A172 (cell line): ENCODE data around the gene EIF3CL. TPM values are rescaled to one million over a fixed set of nuclear protein-coding genes. Genes with fewer than 3 reads are reported as not detected.
"Not testable (repeated sequence)": the region's sequence is repeated elsewhere in the genome, so short reads cannot be mapped to it uniquely, and the experiment has no call there.

ENCODE experiments used
- DNase-seq: peaks from one replicate; pipeline ENCODE4 v3.0.0-alpha.2; 2015; ENCODE audit warnings: low spot score
- total RNA-seq: library from RNA; depleted of rRNA; stranded (reverse); fragments of >200 nt; shearing (Covaris generic); gene quantifications from 2 replicates; pipeline ENCODE4 v1.2.3, GENCODE V29; 2014; rRNA removed

The EIF3CL gene
- total RNA-seq, 1 experiment from 2014 or later: 70.4 TPM

DNA sequence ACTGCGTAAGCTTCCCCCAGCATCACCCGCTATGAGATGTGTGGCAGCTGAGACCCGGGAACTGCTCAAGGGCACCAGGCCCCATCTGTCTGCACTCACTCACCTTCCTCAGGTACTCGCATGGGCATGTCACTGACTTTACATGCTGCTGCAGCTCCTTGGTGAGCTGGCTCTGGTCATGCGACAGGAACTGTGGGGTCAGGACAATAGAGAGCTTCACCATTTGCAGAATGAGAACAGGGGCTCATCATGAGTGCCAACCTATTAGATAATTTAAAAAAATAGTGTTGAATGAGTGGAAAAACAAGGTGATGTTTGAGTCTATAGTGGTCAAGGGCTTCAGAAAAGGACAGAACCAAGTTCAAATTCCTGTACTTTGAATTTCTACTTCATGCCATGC is 41.0 kb downstream of the EIF3CL start:
- not testable (repeated sequence) for DNase-seq

DNA sequence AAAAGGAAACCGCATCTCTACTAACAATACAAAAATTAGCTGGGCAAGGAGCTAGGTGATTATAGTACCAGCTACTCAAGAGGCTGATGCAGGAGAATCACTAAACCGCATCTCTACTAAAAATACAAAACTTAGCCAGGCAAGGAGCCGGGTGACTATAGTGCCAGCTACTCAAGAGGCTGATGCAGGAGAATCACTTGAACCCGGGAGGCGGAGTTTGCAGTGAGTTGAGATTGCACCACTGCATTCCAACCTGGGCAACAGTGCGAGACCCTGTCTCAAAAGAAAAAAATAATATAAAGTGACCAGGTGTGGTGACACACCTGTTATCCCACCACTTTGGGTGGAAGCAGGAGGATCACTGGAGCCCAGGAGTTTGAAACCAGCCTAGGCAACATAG is 65.4 kb downstream of the EIF3CL start:
- DNase-seq: not testable (repeated sequence)

DNA sequence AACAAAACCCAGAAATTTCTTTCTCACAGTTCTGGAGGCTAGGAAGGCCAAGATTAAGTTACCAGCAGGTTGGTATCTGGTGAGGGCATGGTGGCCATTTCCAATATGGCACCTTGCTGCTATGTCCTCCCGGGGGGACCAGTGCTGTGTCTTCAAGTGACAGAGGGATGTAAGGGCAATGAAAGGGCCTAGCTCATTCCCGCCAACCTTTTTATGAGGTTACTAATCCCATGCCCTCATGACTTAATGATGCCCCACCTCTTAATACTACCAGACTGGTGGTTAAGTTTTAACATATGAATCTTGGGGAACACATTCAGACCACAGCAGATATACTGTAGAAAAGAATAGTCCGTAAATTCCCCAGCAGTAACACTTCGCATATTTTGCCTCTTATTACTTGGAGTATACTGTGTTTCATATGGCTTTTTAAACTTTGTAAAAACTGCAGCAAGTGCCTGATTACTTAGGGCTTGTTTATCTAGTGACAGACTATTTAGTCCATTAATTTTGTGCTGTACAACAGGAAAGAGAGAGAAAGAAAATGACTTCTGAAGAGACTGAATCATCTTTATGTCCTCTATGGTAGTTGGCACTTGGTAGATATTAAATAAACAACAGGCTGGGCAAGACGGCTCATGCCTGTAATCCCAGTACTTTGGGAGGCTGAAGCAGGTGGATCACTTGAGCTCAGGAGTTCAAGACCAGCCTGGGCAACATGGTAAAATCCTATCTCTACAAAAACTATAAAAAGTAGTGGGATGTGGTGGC is 66.5 kb downstream of the EIF3CL start:
- peak; percentile 62 for DNase-seq

DNA sequence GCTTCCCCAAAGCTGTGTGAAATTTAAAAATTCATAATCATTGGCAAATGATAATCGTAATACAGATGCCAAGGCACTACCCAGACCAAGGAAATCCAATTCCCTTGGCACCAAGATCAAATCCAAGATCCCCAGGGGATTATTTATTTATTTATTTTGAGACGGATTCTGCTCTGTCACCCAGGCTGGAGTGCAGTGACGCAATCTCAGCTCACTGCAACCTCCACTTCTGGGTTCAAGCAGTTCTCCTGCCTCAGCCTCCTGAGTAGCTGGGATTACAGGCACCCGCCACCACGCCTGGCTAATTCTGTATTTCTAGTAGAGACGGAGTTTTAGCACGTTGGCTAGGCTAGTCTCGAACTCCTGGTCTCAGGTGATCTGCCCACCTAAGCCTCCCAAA is 68.0 kb downstream of the EIF3CL start:
- DNase-seq: not testable (repeated sequence)

DNA sequence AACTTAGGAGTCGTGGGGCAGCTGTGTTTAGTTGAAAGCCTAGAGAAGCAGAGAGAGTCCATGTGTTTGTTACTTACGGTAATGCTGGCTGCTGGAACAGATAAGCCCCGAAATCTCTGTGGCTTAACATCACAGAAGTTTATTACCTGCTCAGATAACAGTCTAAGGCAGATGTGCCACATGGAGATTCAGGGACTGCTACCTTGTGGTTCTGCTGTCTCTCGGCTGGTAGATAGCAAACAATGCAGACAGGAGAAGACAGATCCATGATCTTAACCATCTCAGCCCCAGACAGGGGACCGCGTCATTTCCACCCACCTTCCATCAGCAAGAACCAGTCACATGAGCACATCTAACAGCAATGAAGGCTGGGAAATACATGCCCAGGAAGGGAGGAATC is 71.0 kb downstream of the EIF3CL start:
- not testable (repeated sequence) for DNase-seq

DNA sequence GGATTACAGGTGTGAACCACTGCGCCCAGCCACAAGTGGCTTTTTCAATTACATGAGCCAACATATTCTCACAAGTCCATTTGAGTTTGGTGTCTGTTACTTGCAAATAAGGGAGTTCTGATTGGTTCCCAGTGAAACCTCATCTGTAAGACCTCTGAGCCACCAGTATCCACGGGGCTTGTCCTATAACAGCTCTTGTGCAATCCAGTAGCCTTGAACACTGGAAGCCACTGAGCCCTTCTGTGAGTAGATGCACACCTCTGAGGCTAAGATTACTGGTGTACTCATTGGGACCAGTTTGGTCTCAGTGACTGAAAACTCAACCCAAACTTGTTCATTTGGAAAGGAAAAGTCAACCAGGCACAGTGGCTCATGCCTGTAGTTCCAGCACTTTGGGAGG is 72.7 kb downstream of the EIF3CL start:
- not testable (repeated sequence) for DNase-seq

DNA sequence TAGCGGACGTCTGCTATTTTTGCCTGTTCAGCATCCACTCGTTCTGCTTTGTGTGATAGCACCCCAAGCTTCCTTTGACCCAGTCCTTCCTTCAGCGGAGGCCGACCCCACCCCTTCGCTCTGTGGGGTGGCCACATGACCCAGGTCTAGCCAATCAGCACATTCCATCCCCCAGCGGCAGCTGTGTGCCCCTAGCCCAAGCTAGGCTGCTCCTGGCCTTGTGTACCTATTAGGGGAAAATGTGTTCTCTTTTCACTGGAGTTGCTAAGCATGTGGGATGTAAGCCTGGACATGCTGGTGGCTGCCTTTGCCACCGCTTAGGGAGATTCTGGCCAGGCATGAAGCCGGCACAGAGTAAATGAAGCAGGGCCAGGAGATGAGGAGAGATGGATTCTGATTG is 73.4 kb downstream of the EIF3CL start:
- not testable (repeated sequence) for DNase-seq

Other genes with a start within 250 kb of the EIF3CL start
- 127 and 151 TPM in 2 replicates for gene XPO6, start 191.9 kb downstream of the EIF3CL start, total RNA-seq
- 0.45 and 0.48 TPM in 2 replicates for gene SBK1, start 111.3 kb downstream of the EIF3CL start, total RNA-seq
- gene NPIPB6, start 40.3 kb downstream of the EIF3CL start, total RNA-seq: 1.2 TPM in 1 of 2 replicates, not detected in the other
- gene NPIPB7, start 68.5 kb upstream of the EIF3CL start, total RNA-seq: not detected in 2 replicates
- 23.7 and 27.0 TPM in 2 replicates for gene CLN3, start 88.2 kb upstream of the EIF3CL start, total RNA-seq
- not detected in 2 replicates for gene APOBR, start 90.8 kb upstream of the EIF3CL start, total RNA-seq
- gene IL27, start 103.0 kb upstream of the EIF3CL start, total RNA-seq: not detected in 2 replicates
- gene NUPR1, start 135.1 kb upstream of the EIF3CL start, total RNA-seq: 12.8 and 72.5 TPM in 2 replicates
- 24.3 and 26.7 TPM in 2 replicates for gene SGF29, start 150.1 kb upstream of the EIF3CL start, total RNA-seq
- 0.17 and 0.21 TPM in 2 replicates for gene SULT1A2, start 193.2 kb upstream of the EIF3CL start, total RNA-seq
- 94.4 and 111 TPM in 2 replicates for gene SULT1A1, start 206.2 kb upstream of the EIF3CL start, total RNA-seq
- gene NPIPB8, start 234.2 kb upstream of the EIF3CL start, total RNA-seq: 0.14 TPM in 1 of 2 replicates, not detected in the other